Measurements from ENCODE around the gene SMIM14.

GRCh38 chr4:39687014-39687413 is 48.3 kb upstream of the SMIM14 start:
- TF ChIP-seq, protein P1, sequence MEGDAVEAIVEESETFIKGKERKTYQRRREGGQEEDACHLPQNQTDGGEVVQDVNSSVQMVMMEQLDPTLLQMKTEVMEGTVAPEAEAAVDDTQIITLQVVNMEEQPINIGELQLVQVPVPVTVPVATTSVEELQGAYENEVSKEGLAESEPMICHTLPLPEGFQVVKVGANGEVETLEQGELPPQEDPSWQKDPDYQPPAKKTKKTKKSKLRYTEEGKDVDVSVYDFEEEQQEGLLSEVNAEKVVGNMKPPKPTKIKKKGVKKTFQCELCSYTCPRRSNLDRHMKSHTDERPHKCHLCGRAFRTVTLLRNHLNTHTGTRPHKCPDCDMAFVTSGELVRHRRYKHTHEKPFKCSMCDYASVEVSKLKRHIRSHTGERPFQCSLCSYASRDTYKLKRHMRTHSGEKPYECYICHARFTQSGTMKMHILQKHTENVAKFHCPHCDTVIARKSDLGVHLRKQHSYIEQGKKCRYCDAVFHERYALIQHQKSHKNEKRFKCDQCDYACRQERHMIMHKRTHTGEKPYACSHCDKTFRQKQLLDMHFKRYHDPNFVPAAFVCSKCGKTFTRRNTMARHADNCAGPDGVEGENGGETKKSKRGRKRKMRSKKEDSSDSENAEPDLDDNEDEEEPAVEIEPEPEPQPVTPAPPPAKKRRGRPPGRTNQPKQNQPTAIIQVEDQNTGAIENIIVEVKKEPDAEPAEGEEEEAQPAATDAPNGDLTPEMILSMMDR (conservative IDR thresholded peaks at IDR 0.05 in 1 of 2, IDR thresholded peaks at IDR 0.05 in 1 of 2; ENCODE audit: low read depth in 1 of 2, low read length in 2 of 2) = no peak
- no peak for TF ChIP-seq EZH2 (IDR thresholded peaks at IDR 0.05; ENCODE audit: low read length, missing control alignments)
